HepG2 (cell line): ENCODE data around the gene GPR156. TPM values are rescaled to one million over a fixed set of nuclear protein-coding genes. Genes with fewer than 3 reads are reported as not detected.

Source experiments
- ARNTL ChIP-seq: sonication (generic); formaldehyde crosslinking; IDR thresholded peaks from 2 replicates; pipeline ENCODE4 v1.4.0; 2020; ENCODE audit warnings: mild to moderate bottlenecking, missing genetic modification reagents
- ATF6 ChIP-seq: sonication (generic); formaldehyde crosslinking; conservative IDR thresholded peaks from 2 replicates; pipeline ENCODE4 v1.4.0; 2020; ENCODE audit warnings: missing genetic modification reagents
- ETV5 ChIP-seq: IDR thresholded peaks from 2 replicates; pipeline ENCODE4 v1.6.1; 2018; ENCODE audit warnings: missing biosample characterization, missing genetic modification reagents, inconsistent platforms, borderline replicate concordance
- GATAD1 ChIP-seq: IDR thresholded peaks from 2 replicates; pipeline ENCODE4 v1.6.1; 2016; ENCODE audit warnings: missing genetic modification reagents, missing compliant biosample characterization
- SOX6 ChIP-seq, 2 experiments: fragments of 450-650 bp in 1 of 2; sonication (generic) in 1 of 2; formaldehyde crosslinking in 1 of 2; IDR thresholded peaks; 2 replicates each; pipeline versions ENCODE4 v1.4.0 to v1.6.1; 2017 to 2020; ENCODE audit warnings: antibody characterized with exemption in 1 of 2, mild to moderate bottlenecking in 1 of 2, missing genetic modification reagents in 1 of 2
- SUZ12 ChIP-seq: fragments of 150-350 bp; IDR thresholded peaks from 2 replicates; pipeline ENCODE4 v1.6.1; 2014; ENCODE audit warnings: low read depth, low read length
- ZC3H13 ChIP-seq: sonication (generic); formaldehyde crosslinking; IDR thresholded peaks from 2 replicates; pipeline ENCODE4 v1.8.1; 2023; ENCODE audit warnings: mild to moderate bottlenecking, missing genetic modification reagents, moderate library complexity
- ZFYVE20 ChIP-seq: sonication (generic); formaldehyde crosslinking; IDR thresholded peaks from 2 replicates; pipeline ENCODE4 v1.8.0; 2023; ENCODE audit warnings: low read depth, mild to moderate bottlenecking, moderate library complexity, missing genetic modification reagents, borderline replicate concordance
- ZHX2 ChIP-seq, 2 experiments: sonication (generic) in 1 of 2; formaldehyde crosslinking in 1 of 2; IDR thresholded peaks; 2 replicates each; pipeline versions ENCODE4 v1.6.1 to v1.9.0; 2014 to 2022; ENCODE audit warnings: antibody characterized with exemption in 1 of 2, borderline replicate concordance in 1 of 2, inconsistent platforms in 1 of 2, low read depth in 1 of 2, missing genetic modification reagents in 1 of 2
- ZNF24 ChIP-seq: fragments of 450-650 bp; IDR thresholded peaks from 2 replicates; pipeline ENCODE4 v1.6.1; 2017; ENCODE audit warnings: antibody characterized with exemption, mild to moderate bottlenecking
- ZNF552 ChIP-seq: sonication (generic); formaldehyde crosslinking; IDR thresholded peaks from 2 replicates; pipeline ENCODE4 v1.9.0; 2022; ENCODE audit warnings: missing genetic modification reagents, mild to moderate bottlenecking, borderline replicate concordance
- polyA plus RNA-seq, 8 experiments: library from polyadenylated mRNA; depleted of rRNA in 3 of 8; stranded (reverse) in 7 of 8; unstranded in 1 of 8; fragments of >200 nt; fragmentation: Illumina TruSeq in 4 of 8; extraction: Trizol in 4 of 8; gene quantifications; 2 replicates each; pipeline versions ENCODE4 v1.2.1 to v1.2.3, GENCODE V29; 2011 to 2016; ENCODE audit warnings: low read depth in 4 of 8, missing spikeins in 1 of 8, mixed read lengths in 1 of 8; ENCODE audit not compliant: insufficient read depth in 1 of 8
- total RNA-seq, 5 experiments: library from RNA; depleted of rRNA; stranded (reverse); fragments of >200 nt; fragmentation: Illumina TruSeq; extraction: Trizol; gene quantifications; 2 replicates each; pipeline ENCODE4 v1.2.3, GENCODE V29; 2016; ENCODE audit warnings: low read depth in 1 of 5
- TF ChIP-seq, protein P1 (sequence below): sonication (generic); formaldehyde crosslinking; IDR thresholded peaks from 2 replicates; pipeline ENCODE4 v1.5.0; 2020; ENCODE audit warnings: missing genetic modification reagents

GPR156 gene
- total and polyA plus RNA-seq, 2 of the 13 experiments (the other 11 are each of a cell fraction or from before 2014, with no cell fraction given) = not detected

GRCh38 chr3:120147072-120147871 is 137.8 kb downstream of the GPR156 start (continued):
- TF ChIP-seq GATAD1 (no peak), ETV5 (CRISPR knock-in tag) (peak; percentile 39; the same call in 1 of the 2 replicates), ZC3H13 (no peak), ZHX2 (IDR thresholded peaks at IDR 0.05; ENCODE audit: low read depth) (no peak), ZHX2 (CRISPR knock-in tag; IDR thresholded peaks at IDR 0.05; ENCODE audit: borderline replicate concordance) (no peak), ZNF24 (no peak), SOX6 (IDR thresholded peaks at IDR 0.05) (no peak), SOX6 (CRISPR knock-in tag; IDR thresholded peaks at IDR 0.05) (peak; percentile 42; the same call in 1 of the 2 replicates), ZNF552 (CRISPR knock-in tag) (no peak), ZFYVE20 (CRISPR knock-in tag) (no peak), ARNTL (CRISPR knock-in tag) (no peak), ATF6 (CRISPR knock-in tag) (no peak), SUZ12 (no peak)
- TF ChIP-seq, protein P1, sequence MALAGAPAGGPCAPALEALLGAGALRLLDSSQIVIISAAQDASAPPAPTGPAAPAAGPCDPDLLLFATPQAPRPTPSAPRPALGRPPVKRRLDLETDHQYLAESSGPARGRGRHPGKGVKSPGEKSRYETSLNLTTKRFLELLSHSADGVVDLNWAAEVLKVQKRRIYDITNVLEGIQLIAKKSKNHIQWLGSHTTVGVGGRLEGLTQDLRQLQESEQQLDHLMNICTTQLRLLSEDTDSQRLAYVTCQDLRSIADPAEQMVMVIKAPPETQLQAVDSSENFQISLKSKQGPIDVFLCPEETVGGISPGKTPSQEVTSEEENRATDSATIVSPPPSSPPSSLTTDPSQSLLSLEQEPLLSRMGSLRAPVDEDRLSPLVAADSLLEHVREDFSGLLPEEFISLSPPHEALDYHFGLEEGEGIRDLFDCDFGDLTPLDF (CRISPR knock-in tag) = no peak
